ENCODE data around the gene AFF4.
"Not testable (repeated sequence)": the region's sequence is repeated elsewhere in the genome, so short reads cannot be mapped to it uniquely, and the experiment has no call there.

Gene AFF4

GRCh38 chr5:132963171-132964104 is at the start of gene AFF4:
AFF4 (minus strand) TSS chr5:132963634; CDS start chr5:132937189, 26,445 bp downstream.
- DNase-seq, result peak; percentile 74 to 93

- DNase-seq, result not testable (repeated sequence)
These were observed 45.0 kb upstream of the AFF4 start for GRCh38 chr5:133008455-133008854.

GRCh38 chr5:133006653-133007052 is 43.2 kb upstream of the AFF4 start:
- no peak for DNase-seq

GRCh38 chr5:132999246-132999645 is 35.8 kb upstream of the AFF4 start:
- no peak for DNase-seq

DNA sequence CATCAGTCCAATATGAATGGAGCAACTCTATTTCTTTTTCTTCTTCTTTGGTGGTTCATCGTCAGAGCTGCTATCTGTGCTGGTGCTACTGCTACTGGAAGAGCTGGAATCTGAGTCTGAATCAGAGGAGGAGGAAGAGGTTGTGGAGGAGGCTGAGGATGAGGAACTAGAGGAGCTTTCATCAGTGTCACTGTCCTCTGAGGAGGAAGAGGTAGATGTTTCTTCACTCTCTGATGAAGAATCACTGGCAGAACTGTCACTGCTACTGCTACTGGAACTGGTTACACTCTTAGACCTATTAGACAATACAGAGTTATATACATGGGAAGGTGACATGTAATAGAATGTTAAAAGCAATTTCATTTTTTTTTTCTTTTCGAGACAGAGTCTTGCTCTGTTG is 35.1 kb upstream of the AFF4 start:
- DNase-seq, result no peak

- DNase-seq, result no peak
These were observed 32.9 kb upstream of the AFF4 start for GRCh38 chr5:132996307-132996706.

GRCh38 chr5:132987531-132988408 is 24.3 kb upstream of the AFF4 start:
- DNase-seq, result no peak

DNA sequence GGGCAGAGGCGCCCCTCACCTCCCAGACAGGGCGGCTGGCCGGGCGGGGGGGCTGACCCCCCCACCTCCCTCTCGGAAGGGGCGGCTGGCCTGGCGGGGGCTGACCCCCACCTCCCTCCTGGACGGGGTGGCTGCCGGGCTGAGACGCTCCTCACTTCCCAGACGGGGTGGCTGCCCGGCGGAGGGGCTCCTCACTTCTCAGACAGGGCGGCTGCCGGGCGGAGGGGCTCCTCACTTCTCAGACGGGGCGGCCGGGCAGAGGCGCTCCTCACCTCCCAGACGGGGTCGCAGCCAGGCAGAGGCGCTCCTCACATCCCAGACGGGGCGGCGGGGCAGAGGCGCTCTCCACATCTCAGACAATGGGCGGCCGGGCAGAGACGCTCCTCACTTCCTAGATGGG is 19.5 kb upstream of the AFF4 start:
- not testable (repeated sequence) for DNase-seq

- DNase-seq, result no peak
These were observed 17.9 kb upstream of the AFF4 start for GRCh38 chr5:132981288-132981687.

DNA sequence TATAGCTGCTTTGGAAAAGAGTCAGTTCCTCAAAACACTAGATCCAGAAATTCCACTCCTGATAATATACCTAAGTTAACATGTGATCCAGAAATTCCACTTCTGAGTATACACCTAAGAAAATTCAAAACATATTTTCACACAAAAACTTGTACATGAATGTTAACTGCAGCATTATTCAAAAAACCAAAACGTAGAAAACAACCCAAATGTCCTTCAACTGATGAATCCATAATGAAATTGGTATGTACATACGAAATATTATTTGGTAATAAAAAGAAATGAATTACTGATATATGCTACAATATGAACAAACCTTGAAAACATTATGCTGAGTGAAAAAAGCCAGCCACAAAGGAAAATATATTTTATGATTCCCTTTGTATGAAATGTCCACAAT is 16.5 kb upstream of the AFF4 start:
- DNase-seq, result no peak

GRCh38 chr5:132979367-132979940 is 16.0 kb upstream of the AFF4 start:
- no peak for DNase-seq

GRCh38 chr5:132976852-132977251 is 13.4 kb upstream of the AFF4 start:
- DNase-seq, result no peak

GRCh38 chr5:132972436-132972828 is 9.0 kb upstream of the AFF4 start:
- not testable (repeated sequence) for DNase-seq

DNA sequence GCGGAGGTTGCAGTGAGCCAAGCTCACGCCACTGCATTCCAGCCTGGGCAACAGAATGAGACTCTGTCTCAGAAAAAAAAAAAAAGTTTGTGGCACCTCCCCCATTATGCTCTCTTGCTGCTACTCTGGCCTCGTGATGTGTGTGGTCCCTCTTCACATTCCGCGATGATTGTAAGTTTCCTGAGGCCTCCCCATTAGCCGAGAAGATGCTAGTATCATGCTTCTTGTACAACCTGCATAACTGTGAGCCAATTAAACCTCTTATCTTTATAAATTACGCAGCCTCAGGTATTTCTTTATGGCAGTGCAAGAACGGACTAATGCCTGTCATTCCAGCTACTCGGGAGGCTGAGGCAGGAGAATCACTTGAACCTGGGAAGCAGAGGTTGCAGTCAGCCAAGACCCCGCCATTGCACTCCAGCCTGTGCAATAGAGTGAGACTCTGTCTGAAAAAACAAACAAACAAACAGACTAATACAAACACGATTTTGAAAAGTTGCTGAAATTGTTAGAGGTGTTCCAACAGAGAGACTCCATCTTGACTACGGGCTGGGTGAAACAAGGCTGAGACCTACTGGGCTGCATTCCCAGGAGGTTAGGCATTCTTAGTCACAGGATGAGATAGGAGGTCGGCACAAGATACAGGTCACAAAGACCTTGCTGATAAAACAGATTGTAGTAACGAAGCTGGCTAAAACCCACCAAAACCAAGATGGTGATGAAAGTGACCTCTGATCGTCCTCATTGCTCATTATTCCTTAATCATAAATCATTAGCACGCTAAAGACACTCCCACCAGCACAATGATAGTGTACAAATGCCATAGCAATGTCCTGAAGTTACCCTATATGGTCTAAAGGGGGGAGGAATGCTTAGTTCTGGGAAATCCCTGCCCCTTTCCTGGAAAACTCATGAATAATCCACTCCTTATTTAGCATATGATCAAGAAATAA is 8.3 kb upstream of the AFF4 start:
- DNase-seq, result no peak

- DNase-seq, result no peak
These were observed 1.7 kb upstream of the AFF4 start for GRCh38 chr5:132965120-132965519.

DNA sequence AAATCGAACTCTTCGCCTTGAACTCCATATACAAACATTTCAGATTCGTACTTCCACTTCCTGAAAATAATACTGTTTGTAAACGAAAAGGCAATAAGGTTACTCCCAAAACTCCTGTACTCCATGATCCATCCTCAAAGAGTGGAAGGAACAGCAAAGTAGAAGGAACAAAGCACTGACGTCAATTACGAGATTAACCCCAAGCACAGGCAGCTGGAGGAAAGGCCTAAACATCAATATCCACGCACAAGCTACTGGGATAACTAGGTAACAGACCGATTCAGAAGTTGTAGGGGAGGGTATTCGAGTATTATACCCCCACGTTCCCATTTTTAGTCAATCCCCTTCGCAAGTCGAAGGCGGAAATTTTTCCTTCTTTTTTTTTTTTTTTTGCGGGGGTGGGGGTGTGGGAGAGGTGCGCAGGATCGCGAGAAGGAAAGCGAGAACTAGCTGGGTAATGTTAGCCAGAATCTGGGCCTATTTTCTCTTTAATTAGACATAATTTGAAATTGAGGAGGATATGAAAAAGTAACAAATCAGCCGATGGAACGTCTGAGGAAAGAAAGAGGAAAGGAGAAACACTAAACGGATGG is 909 bp downstream of the AFF4 start:
- no peak for DNase-seq

- no peak for DNase-seq
These were observed 1.5 kb downstream of the AFF4 start for GRCh38 chr5:132961887-132962286.

DNA sequence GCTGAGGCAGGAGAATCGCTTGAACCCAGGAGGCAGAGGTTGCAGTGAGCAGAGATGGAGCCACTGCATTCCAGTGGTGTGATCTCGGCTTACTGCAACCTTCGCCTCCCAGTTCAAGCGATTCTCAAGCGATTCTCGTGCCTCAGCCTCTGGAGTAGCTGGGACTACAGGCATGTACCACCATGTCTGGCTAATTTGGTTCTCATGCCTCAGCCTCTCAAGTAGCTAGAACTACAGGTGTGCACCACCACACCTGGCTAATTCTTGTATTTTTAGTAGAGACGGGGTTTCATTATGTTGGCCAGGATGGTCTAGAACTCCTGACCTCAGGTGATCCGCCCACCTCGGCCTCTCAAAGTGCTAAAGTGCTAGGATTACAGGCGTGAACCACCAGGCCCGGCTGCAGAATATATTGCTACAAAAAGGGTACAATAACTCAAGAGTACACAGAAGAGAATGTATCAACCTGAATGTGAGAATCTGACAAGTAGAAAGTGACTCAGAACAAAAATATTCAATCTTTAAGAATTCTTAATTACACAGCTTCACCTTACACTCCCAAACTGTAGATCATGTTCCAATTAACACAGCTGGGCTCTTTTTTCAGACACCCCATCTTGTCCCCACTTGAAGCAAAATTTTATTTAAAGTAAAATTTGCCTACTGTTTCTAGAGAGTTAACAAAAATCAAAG is 2.2 kb downstream of the AFF4 start:
- DNase-seq, result not testable (repeated sequence)

GRCh38 chr5:132956166-132956799 is 7.2 kb downstream of the AFF4 start:
- not testable (repeated sequence) for DNase-seq

DNA sequence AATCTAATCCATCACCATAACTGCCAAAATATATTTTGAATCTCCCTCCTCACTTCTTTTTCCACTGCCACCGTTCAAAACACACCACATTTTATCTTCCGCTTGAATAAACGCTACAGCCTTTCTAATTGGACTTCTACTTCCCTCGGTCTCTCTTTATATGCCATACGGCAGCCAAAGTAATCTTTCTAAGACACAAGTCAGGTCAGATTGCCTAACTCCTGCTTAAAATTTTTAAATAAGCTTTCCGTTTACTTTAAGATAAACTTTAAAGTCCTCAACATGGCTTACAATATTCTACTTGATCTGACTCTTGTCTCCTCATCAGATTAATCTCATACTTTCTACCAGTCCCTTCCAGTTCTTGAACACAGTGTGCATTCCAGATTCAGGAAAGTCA is 9.7 kb downstream of the AFF4 start:
- DNase-seq, result no peak

GRCh38 chr5:132952829-132953228 is 10.6 kb downstream of the AFF4 start:
- DNase-seq, result no peak
